K562 (cell line): Measurements from ENCODE around the gene ZKSCAN4. TPM values are rescaled to one million over a fixed set of nuclear protein-coding genes. Genes with fewer than 3 reads are reported as not detected.

Experiments used
- CSDE1 ChIP-seq, 2 experiments: fragments of 450-650 bp; IDR thresholded peaks; 2 replicates each; pipeline ENCODE4 v1.6.1; 2016; ENCODE audit warnings: mild to moderate bottlenecking in 1 of 2
- FOXK2 ChIP-seq, 2 experiments: fragments of 450-650 bp; IDR thresholded peaks in 1 of 2; conservative IDR thresholded peaks in 1 of 2; 2 replicates each; pipeline ENCODE4 v1.6.1; 2016; ENCODE audit warnings: low read depth in 2 of 2, mild to moderate bottlenecking in 1 of 2
- MEIS2 ChIP-seq: fragments of 450-650 bp; IDR thresholded peaks from 2 replicates; pipeline ENCODE4 v1.6.1; 2014; ENCODE audit warnings: mild to moderate bottlenecking; ENCODE audit not compliant: partially characterized antibody
- RBFOX2 ChIP-seq: fragments of 200-400 bp; formaldehyde crosslinking; IDR thresholded peaks from 2 replicates; pipeline ENCODE4 v1.6.1; 2017; ENCODE audit warnings: low read depth, mild to moderate bottlenecking, low read length, moderate library complexity
- ZNF175 ChIP-seq: fragments of 200-800 bp; sonication (Bioruptor generic); IDR thresholded peaks from 2 replicates; pipeline ENCODE4 v1.6.1; 2016; ENCODE audit warnings: low read depth, mild to moderate bottlenecking, missing genetic modification characterization, missing compliant biosample characterization
- polyA plus RNA-seq, 8 experiments: library from polyadenylated mRNA; depleted of rRNA in 4 of 8; stranded (reverse) in 5 of 8; unstranded in 3 of 8; fragments of >200 nt; fragmentation: Nextera tagmentation in 2 of 8; fragmentation: Illumina TruSeq in 1 of 8; extraction: Ambion mirVana in 2 of 8; extraction: Trizol in 1 of 8; gene quantifications; 2 replicates each; pipeline versions ENCODE4 v1.2.1 to v1.2.3, GENCODE V29; 2011 to 2014; ENCODE audit warnings: inconsistent platforms in 1 of 8, missing spikeins in 1 of 8
- total RNA-seq, 7 experiments: library from RNA; depleted of rRNA in 6 of 7; stranded (reverse); fragments of >200 nt in 6 of 7; fragmentation: Illumina TruSeq in 2 of 7; extraction: Trizol in 2 of 7; gene quantifications; 2 replicates each; pipeline versions ENCODE4 v1.2.1 to v1.2.3, GENCODE V29; 2011 to 2021; ENCODE audit warnings: low replicate concordance in 1 of 7
- TF ChIP-seq, protein P1 (sequence below): fragments of 450-650 bp; IDR thresholded peaks from 2 replicates; pipeline ENCODE4 v1.7.0; 2016; ENCODE audit warnings: borderline replicate concordance
- TF ChIP-seq, protein P2 (sequence below): fragments of 450-650 bp; IDR thresholded peaks from 2 replicates; pipeline ENCODE4 v1.6.1; 2016; ENCODE audit warnings: mild to moderate bottlenecking, moderate library complexity
- TF ChIP-seq, protein P3 (sequence below): sonication (generic); formaldehyde crosslinking; IDR thresholded peaks from 2 replicates; pipeline ENCODE4 v1.8.1; 2023; ENCODE audit warnings: mild to moderate bottlenecking, missing genetic modification reagents
- TF ChIP-seq, protein P4 (sequence below): sonication (generic); formaldehyde crosslinking; IDR thresholded peaks from 2 replicates; pipeline ENCODE4 v1.8.1; 2023; ENCODE audit warnings: mild to moderate bottlenecking, missing genetic modification reagents

Gene ZKSCAN4
- total and polyA plus RNA-seq, 9 of the 15 experiments (the other 6 are each of a cell fraction or from before 2014, with no cell fraction given): 1.2 to 5.3 (median 4.7) TPM

DNA sequence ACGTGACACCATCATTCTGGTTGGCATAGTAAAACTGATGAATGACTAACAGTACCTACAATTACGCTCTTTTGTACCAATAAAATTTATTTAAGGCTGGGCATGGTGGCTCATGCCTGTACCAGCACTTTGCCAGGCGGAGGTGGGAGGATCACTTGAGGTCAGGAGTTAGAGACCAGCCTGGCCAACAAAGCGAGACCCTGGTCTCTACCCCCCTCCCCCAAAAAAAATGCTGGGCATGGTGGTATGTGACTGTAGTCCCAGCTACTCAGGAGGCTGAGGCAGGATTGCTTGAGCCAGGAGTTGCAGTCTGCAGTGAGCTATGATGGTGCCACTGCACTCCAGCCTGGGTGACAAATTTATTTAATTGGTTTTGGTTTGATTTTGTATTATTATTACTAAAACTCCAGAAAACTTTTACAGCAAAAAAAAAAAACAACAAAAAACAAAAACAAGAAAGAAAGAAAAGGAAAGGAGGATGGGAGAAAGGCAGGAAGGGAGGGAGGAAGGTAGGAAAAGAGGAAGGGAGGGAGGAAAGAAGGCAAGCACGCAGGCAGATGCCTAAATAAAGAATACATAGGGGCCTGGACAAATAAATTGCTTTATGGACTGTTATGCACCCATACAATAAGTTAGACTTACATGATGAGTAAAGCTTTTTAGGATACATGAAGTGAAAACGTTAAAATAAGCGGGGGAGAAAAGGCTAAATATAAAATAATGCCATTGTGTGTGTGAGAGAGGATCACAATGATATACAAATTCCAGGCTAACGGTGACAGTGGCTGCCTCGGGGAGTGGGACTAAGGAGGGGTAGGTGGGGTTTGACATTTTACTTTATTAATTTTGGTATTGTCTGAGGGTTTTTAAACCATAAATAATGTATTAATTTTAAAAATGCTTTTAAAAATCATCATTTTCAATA lies 27.7 kb downstream of the ZKSCAN4 start (continued):
- TF ChIP-seq, protein P1, sequence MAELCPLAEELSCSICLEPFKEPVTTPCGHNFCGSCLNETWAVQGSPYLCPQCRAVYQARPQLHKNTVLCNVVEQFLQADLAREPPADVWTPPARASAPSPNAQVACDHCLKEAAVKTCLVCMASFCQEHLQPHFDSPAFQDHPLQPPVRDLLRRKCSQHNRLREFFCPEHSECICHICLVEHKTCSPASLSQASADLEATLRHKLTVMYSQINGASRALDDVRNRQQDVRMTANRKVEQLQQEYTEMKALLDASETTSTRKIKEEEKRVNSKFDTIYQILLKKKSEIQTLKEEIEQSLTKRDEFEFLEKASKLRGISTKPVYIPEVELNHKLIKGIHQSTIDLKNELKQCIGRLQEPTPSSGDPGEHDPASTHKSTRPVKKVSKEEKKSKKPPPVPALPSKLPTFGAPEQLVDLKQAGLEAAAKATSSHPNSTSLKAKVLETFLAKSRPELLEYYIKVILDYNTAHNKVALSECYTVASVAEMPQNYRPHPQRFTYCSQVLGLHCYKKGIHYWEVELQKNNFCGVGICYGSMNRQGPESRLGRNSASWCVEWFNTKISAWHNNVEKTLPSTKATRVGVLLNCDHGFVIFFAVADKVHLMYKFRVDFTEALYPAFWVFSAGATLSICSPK: peak; percentile 69; the same call in 1 of the 2 replicates
- TF ChIP-seq MEIS2 (no peak), CSDE1 (IDR thresholded peaks at IDR 0.05) (0 out of 4 replicates have a peak, but pooled peaks have one; percentile 14 to 55), RBFOX2 (no peak), FOXK2 (conservative IDR thresholded peaks at IDR 0.05 in 1 of 2, IDR thresholded peaks at IDR 0.05 in 1 of 2; ENCODE audit: low read depth in 2 of 2) (no peak; a peak in 1 of 4 replicates), ZNF175 (CRISPR knock-in tag) (no peak)
- TF ChIP-seq, protein P2, sequence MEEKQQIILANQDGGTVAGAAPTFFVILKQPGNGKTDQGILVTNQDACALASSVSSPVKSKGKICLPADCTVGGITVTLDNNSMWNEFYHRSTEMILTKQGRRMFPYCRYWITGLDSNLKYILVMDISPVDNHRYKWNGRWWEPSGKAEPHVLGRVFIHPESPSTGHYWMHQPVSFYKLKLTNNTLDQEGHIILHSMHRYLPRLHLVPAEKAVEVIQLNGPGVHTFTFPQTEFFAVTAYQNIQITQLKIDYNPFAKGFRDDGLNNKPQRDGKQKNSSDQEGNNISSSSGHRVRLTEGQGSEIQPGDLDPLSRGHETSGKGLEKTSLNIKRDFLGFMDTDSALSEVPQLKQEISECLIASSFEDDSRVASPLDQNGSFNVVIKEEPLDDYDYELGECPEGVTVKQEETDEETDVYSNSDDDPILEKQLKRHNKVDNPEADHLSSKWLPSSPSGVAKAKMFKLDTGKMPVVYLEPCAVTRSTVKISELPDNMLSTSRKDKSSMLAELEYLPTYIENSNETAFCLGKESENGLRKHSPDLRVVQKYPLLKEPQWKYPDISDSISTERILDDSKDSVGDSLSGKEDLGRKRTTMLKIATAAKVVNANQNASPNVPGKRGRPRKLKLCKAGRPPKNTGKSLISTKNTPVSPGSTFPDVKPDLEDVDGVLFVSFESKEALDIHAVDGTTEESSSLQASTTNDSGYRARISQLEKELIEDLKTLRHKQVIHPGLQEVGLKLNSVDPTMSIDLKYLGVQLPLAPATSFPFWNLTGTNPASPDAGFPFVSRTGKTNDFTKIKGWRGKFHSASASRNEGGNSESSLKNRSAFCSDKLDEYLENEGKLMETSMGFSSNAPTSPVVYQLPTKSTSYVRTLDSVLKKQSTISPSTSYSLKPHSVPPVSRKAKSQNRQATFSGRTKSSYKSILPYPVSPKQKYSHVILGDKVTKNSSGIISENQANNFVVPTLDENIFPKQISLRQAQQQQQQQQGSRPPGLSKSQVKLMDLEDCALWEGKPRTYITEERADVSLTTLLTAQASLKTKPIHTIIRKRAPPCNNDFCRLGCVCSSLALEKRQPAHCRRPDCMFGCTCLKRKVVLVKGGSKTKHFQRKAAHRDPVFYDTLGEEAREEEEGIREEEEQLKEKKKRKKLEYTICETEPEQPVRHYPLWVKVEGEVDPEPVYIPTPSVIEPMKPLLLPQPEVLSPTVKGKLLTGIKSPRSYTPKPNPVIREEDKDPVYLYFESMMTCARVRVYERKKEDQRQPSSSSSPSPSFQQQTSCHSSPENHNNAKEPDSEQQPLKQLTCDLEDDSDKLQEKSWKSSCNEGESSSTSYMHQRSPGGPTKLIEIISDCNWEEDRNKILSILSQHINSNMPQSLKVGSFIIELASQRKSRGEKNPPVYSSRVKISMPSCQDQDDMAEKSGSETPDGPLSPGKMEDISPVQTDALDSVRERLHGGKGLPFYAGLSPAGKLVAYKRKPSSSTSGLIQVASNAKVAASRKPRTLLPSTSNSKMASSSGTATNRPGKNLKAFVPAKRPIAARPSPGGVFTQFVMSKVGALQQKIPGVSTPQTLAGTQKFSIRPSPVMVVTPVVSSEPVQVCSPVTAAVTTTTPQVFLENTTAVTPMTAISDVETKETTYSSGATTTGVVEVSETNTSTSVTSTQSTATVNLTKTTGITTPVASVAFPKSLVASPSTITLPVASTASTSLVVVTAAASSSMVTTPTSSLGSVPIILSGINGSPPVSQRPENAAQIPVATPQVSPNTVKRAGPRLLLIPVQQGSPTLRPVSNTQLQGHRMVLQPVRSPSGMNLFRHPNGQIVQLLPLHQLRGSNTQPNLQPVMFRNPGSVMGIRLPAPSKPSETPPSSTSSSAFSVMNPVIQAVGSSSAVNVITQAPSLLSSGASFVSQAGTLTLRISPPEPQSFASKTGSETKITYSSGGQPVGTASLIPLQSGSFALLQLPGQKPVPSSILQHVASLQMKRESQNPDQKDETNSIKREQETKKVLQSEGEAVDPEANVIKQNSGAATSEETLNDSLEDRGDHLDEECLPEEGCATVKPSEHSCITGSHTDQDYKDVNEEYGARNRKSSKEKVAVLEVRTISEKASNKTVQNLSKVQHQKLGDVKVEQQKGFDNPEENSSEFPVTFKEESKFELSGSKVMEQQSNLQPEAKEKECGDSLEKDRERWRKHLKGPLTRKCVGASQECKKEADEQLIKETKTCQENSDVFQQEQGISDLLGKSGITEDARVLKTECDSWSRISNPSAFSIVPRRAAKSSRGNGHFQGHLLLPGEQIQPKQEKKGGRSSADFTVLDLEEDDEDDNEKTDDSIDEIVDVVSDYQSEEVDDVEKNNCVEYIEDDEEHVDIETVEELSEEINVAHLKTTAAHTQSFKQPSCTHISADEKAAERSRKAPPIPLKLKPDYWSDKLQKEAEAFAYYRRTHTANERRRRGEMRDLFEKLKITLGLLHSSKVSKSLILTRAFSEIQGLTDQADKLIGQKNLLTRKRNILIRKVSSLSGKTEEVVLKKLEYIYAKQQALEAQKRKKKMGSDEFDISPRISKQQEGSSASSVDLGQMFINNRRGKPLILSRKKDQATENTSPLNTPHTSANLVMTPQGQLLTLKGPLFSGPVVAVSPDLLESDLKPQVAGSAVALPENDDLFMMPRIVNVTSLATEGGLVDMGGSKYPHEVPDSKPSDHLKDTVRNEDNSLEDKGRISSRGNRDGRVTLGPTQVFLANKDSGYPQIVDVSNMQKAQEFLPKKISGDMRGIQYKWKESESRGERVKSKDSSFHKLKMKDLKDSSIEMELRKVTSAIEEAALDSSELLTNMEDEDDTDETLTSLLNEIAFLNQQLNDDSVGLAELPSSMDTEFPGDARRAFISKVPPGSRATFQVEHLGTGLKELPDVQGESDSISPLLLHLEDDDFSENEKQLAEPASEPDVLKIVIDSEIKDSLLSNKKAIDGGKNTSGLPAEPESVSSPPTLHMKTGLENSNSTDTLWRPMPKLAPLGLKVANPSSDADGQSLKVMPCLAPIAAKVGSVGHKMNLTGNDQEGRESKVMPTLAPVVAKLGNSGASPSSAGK: no peak
- TF ChIP-seq, protein P3, sequence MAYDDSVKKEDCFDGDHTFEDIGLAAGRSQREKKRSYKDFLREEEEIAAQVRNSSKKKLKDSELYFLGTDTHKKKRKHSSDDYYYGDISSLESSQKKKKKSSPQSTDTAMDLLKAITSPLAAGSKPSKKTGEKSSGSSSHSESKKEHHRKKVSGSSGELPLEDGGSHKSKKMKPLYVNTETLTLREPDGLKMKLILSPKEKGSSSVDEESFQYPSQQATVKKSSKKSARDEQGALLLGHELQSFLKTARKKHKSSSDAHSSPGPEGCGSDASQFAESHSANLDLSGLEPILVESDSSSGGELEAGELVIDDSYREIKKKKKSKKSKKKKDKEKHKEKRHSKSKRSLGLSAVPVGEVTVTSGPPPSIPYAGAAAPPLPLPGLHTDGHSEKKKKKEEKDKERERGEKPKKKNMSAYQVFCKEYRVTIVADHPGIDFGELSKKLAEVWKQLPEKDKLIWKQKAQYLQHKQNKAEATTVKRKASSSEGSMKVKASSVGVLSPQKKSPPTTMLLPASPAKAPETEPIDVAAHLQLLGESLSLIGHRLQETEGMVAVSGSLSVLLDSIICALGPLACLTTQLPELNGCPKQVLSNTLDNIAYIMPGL: no peak
- TF ChIP-seq, protein P4, sequence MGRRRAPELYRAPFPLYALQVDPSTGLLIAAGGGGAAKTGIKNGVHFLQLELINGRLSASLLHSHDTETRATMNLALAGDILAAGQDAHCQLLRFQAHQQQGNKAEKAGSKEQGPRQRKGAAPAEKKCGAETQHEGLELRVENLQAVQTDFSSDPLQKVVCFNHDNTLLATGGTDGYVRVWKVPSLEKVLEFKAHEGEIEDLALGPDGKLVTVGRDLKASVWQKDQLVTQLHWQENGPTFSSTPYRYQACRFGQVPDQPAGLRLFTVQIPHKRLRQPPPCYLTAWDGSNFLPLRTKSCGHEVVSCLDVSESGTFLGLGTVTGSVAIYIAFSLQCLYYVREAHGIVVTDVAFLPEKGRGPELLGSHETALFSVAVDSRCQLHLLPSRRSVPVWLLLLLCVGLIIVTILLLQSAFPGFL (CRISPR knock-in tag): no peak
